ENCODE data around the gene IL1RAPL2. TPM values are rescaled to one million over a fixed set of nuclear protein-coding genes. Genes with fewer than 3 reads are reported as not detected.
"Not testable (repeated sequence)": the region's sequence is repeated elsewhere in the genome, so short reads cannot be mapped to it uniquely, and the experiment has no call there.

The IL1RAPL2 gene
- total and polyA plus RNA-seq, 4 donors = 2.0 TPM; not detected in 3

GRCh38 chrX:105018865-105019264 is 452.9 kb downstream of the IL1RAPL2 start:
- TF ChIP-seq, protein P1, sequence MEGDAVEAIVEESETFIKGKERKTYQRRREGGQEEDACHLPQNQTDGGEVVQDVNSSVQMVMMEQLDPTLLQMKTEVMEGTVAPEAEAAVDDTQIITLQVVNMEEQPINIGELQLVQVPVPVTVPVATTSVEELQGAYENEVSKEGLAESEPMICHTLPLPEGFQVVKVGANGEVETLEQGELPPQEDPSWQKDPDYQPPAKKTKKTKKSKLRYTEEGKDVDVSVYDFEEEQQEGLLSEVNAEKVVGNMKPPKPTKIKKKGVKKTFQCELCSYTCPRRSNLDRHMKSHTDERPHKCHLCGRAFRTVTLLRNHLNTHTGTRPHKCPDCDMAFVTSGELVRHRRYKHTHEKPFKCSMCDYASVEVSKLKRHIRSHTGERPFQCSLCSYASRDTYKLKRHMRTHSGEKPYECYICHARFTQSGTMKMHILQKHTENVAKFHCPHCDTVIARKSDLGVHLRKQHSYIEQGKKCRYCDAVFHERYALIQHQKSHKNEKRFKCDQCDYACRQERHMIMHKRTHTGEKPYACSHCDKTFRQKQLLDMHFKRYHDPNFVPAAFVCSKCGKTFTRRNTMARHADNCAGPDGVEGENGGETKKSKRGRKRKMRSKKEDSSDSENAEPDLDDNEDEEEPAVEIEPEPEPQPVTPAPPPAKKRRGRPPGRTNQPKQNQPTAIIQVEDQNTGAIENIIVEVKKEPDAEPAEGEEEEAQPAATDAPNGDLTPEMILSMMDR (IDR thresholded peaks at IDR 0.05; ENCODE audit: control extremely low read depth, extremely low read depth) = no peak
- H3K4me1 ChIP-seq (ENCODE audit: control insufficient read depth in 5 of 5, insufficient read depth in 5 of 5, low read length in 5 of 5) = no peaks in the 10 kb centered on the region
- no peak overlapping the region for H3K9ac ChIP-seq (ENCODE audit: insufficient read depth in 1 of 2, low read length in 2 of 2)
- peaks cover 0 to 19% (median 3%) of the 10 kb centered on the region in 3 donors for H3K27me3 ChIP-seq (ENCODE audit: control insufficient read depth in 3 of 3, insufficient read depth in 3 of 3, low read length in 2 of 3)
- H3K36me3 ChIP-seq (ENCODE audit: control insufficient read depth in 4 of 4, insufficient read depth in 4 of 4, low read length in 4 of 4) = no peaks in the 10 kb centered on the region
- H3K27ac ChIP-seq (ENCODE audit: low read depth in 1 of 2, low read length in 1 of 2) = no peak overlapping the region
- no peak overlapping the region for H3K4me3 ChIP-seq
- ATAC-seq (ENCODE audit: insufficient read depth, low FRiP score) (no peak), DNase-seq (no peak)
- H3K9me3 ChIP-seq (ENCODE audit: control insufficient read depth in 4 of 4, insufficient read depth in 3 of 4, low read length in 3 of 4) = no peaks in the 10 kb centered on the region
- WGBS, 2 donors = 60 to 74% methylated on average over 1 of the region's 1 CpG

DNA sequence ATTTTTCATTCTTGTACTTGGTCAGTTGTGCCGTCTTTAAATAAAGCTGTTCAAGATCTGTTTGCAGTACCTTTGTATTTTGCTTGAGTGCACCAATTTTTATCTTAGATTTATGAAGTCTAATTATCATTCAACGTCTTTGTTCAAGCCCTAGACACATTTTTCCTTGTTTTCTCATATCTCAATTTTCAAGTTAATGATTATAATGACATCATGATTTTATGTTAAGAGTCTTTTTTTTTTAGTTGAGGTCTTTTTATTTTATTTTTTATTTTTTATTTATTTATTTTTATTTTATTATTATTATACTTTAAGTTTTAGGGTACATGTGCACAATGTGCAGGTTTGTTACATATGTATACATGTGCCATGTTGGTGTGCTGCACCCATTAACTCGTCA is 463.0 kb downstream of the IL1RAPL2 start:
- not testable (repeated sequence) for H3K4me1 ChIP-seq (ENCODE audit: control insufficient read depth in 5 of 5, insufficient read depth in 5 of 5, low read length in 5 of 5); ATAC-seq (ENCODE audit: insufficient read depth, low FRiP score)
- WGBS, 2 donors = 74 to 91% methylated on average over 2 of the region's 3 CpGs

GRCh38 chrX:105038672-105039328 is 472.8 kb downstream of the IL1RAPL2 start:
- Histone ChIP-seq H3K27ac (ENCODE audit: low read depth in 1 of 2, low read length in 1 of 2) (no peak overlapping the region), H3K36me3 (ENCODE audit: control insufficient read depth in 4 of 4, insufficient read depth in 4 of 4, low read length in 4 of 4) (no peaks in the 10 kb centered on the region), H3K4me1 (ENCODE audit: control insufficient read depth in 5 of 5, insufficient read depth in 5 of 5, low read length in 5 of 5) (no peaks in the 10 kb centered on the region), H3K9ac (ENCODE audit: insufficient read depth in 1 of 2, low read length in 2 of 2) (no peak overlapping the region), H3K9me3 (ENCODE audit: control insufficient read depth in 4 of 4, insufficient read depth in 3 of 4, low read length in 3 of 4) (peaks cover 0 to 2% (median 0%) of the 10 kb centered on the region in 4 donors), H3K4me3 (no peak overlapping the region), H3K27me3 (ENCODE audit: control insufficient read depth in 3 of 3, insufficient read depth in 3 of 3, low read length in 2 of 3) (peaks cover 0 to 13% (median 0%) of the 10 kb centered on the region in 3 donors)
- DNase-seq (no peak), ATAC-seq (ENCODE audit: insufficient read depth, low FRiP score) (no peak)
- TF ChIP-seq, protein P1 (IDR thresholded peaks at IDR 0.05; ENCODE audit: control extremely low read depth, extremely low read depth) = no peak

More for the DNA sequence above, 463.0 kb downstream of the IL1RAPL2 start:
- not testable (repeated sequence) for DNase-seq; H3K36me3 ChIP-seq (ENCODE audit: control insufficient read depth in 4 of 4, insufficient read depth in 4 of 4, low read length in 4 of 4); H3K27me3 ChIP-seq (ENCODE audit: control insufficient read depth in 3 of 3, insufficient read depth in 3 of 3, low read length in 2 of 3); H3K9me3 ChIP-seq (ENCODE audit: control insufficient read depth in 4 of 4, insufficient read depth in 3 of 4, low read length in 3 of 4); H3K4me3 ChIP-seq; H3K27ac ChIP-seq (ENCODE audit: low read depth in 1 of 2, low read length in 1 of 2); H3K9ac ChIP-seq (ENCODE audit: insufficient read depth in 1 of 2, low read length in 2 of 2)

GRCh38 chrX:105050921-105051320 is 484.9 kb downstream of the IL1RAPL2 start:
- Histone ChIP-seq H3K9ac (ENCODE audit: insufficient read depth in 1 of 2, low read length in 2 of 2) (no peak overlapping the region), H3K36me3 (ENCODE audit: control insufficient read depth in 4 of 4, insufficient read depth in 4 of 4, low read length in 4 of 4) (no peaks in the 10 kb centered on the region), H3K4me3 (no peak overlapping the region), H3K27ac (ENCODE audit: low read depth in 1 of 2, low read length in 1 of 2) (no peak overlapping the region), H3K4me1 (ENCODE audit: control insufficient read depth in 5 of 5, insufficient read depth in 5 of 5, low read length in 5 of 5) (no peaks in the 10 kb centered on the region), H3K27me3 (ENCODE audit: control insufficient read depth in 3 of 3, insufficient read depth in 3 of 3, low read length in 2 of 3) (peaks cover 0 to 26% (median 0%) of the 10 kb centered on the region in 3 donors), H3K9me3 (ENCODE audit: control insufficient read depth in 4 of 4, insufficient read depth in 3 of 4, low read length in 3 of 4) (peaks cover 0 to 13% (median 1%) of the 10 kb centered on the region in 4 donors)
- no peak for DNase-seq
- TF ChIP-seq, protein P1 (IDR thresholded peaks at IDR 0.05; ENCODE audit: control extremely low read depth, extremely low read depth) = no peak
- WGBS, 2 donors = 78 to 81% methylated on average over 7 of the region's 7 CpGs
- no peak for ATAC-seq (ENCODE audit: insufficient read depth, low FRiP score)

Measured in lung (tissue), 12 donors.